OCI-LY7 (cell line): Measurements from ENCODE around the gene HES1. TPM values are rescaled to one million over a fixed set of nuclear protein-coding genes. Genes with fewer than 3 reads are reported as not detected.

Experiments
- BruUV-seq: library from RNA; stranded (reverse); fragments of 400-500 nt; replicated peaks from 2 replicates; lab custom pipeline; 2021; lab: Mats Ljungman, UMichigan
- CTCF ChIA-PET: fragments of 300-600 bp; sonication (Branson Sonifier 250); formaldehyde crosslinking; loops from one replicate; lab custom pipeline; 2022; ENCODE audit warnings: antibody characterized with exemption; ENCODE audit not compliant: unreplicated experiment; lab: Charles Lee
- POLR2A ChIA-PET: fragments of 300-600 bp; sonication (Branson Sonifier 250); formaldehyde crosslinking; loops from one replicate; lab custom pipeline; 2022; ENCODE audit warnings: antibody characterized with exemption; lab: Charles Lee
- DNase-seq: peaks from one replicate; pipeline ENCODE4 v3.0.0-alpha.2; 2015; ENCODE audit warnings: low spot score
- H2AFZ ChIP-seq: fragments of 200-600 bp; sonication (generic), shearing (Covaris generic); 2 replicates; pipeline ENCODE4 v1.6.1; 2014; ENCODE audit warnings: mild to moderate bottlenecking, antibody characterized with exemption, low read length, moderate library complexity
- H3K27ac ChIP-seq: fragments of 200-600 bp; sonication (generic); 2 replicates; pipeline ENCODE4 v1.5.1; 2014; ENCODE audit warnings: mixed run types, low read depth, mild to moderate bottlenecking, moderate library complexity, low read length, inconsistent platforms; ENCODE audit not compliant: poor library complexity, severe bottlenecking
- H3K36me3 ChIP-seq: fragments of 200-600 bp; sonication (generic); 2 replicates; pipeline ENCODE4 v1.6.1; 2014; ENCODE audit warnings: mild to moderate bottlenecking, antibody characterized with exemption, low read length, moderate library complexity, mixed read lengths; ENCODE audit not compliant: insufficient read depth
- H3K4me1 ChIP-seq: fragments of 200-600 bp; sonication (generic); 2 replicates; pipeline ENCODE4 v1.5.1; 2014; ENCODE audit warnings: mild to moderate bottlenecking, low read length; ENCODE audit not compliant: insufficient read depth, poor library complexity, severe bottlenecking
- H3K4me2 ChIP-seq: fragments of 200-600 bp; sonication (generic); 2 replicates; pipeline ENCODE4 v1.6.1; 2014; ENCODE audit warnings: mild to moderate bottlenecking, low read length
- H3K4me3 ChIP-seq: fragments of 200-600 bp; sonication (generic); 2 replicates; pipeline ENCODE4 v1.5.1; 2014; ENCODE audit warnings: mild to moderate bottlenecking, low read depth, low read length; ENCODE audit not compliant: poor library complexity, severe bottlenecking
- H3K79me2 ChIP-seq: fragments of 200-600 bp; sonication (generic); 2 replicates; pipeline ENCODE4 v1.6.1; 2016; ENCODE audit warnings: low read depth, mild to moderate bottlenecking, low read length, moderate library complexity, mixed read lengths; ENCODE audit not compliant: insufficient read depth
- H3K9me2 ChIP-seq: fragments of 200-600 bp; sonication (generic); 2 replicates; pipeline ENCODE4 v1.6.1; 2016; ENCODE audit warnings: mild to moderate bottlenecking, low read length, mixed read lengths; ENCODE audit not compliant: insufficient read depth
- H3K9me3 ChIP-seq: fragments of 200-600 bp; sonication (generic); 2 replicates; pipeline ENCODE4 v1.6.1; 2014; ENCODE audit warnings: mild to moderate bottlenecking, mixed run types, low read length, mixed read lengths
- H4K20me1 ChIP-seq: fragments of 200-600 bp; sonication (generic); 2 replicates; pipeline ENCODE4 v1.6.1; 2014; ENCODE audit warnings: mild to moderate bottlenecking, antibody characterized with exemption, low read length, moderate library complexity, mixed read lengths; ENCODE audit not compliant: insufficient read depth
- CTCF ChIP-seq: fragments of 200-600 bp; sonication (generic); conservative IDR thresholded peaks from 2 replicates; pipeline ENCODE4 v1.5.1; 2014; ENCODE audit warnings: mild to moderate bottlenecking, antibody characterized with exemption, low read length, moderate library complexity, mixed read lengths
- EZH2phosphoT487 ChIP-seq: fragments of 200-600 bp; sonication (generic); IDR thresholded peaks from 2 replicates; pipeline ENCODE4 v1.6.1; 2018; ENCODE audit warnings: low read depth, borderline replicate concordance, mild to moderate bottlenecking, mixed run types, antibody characterized with exemption, low read length, moderate library complexity, mixed read lengths
- intact Hi-C: fragments of 100-400 bp; cut with micrococcal nuclease; formaldehyde crosslinking; loops from one replicate; pipeline ENCODE4 v1.10.0; 2022; ENCODE audit not compliant: unreplicated experiment
- total RNA-seq, 2 experiments: library from RNA; depleted of rRNA in 1 of 2; stranded (reverse); fragments of >200 nt in 1 of 2; shearing (Covaris generic) in 1 of 2; gene quantifications; 2 replicates each; pipeline ENCODE4 v1.2.3, GENCODE V29; 2014 to 2022

The HES1 gene
- total RNA-seq, 2 experiments from 2014 or later = 1.1 to 3.0 TPM

DNA sequence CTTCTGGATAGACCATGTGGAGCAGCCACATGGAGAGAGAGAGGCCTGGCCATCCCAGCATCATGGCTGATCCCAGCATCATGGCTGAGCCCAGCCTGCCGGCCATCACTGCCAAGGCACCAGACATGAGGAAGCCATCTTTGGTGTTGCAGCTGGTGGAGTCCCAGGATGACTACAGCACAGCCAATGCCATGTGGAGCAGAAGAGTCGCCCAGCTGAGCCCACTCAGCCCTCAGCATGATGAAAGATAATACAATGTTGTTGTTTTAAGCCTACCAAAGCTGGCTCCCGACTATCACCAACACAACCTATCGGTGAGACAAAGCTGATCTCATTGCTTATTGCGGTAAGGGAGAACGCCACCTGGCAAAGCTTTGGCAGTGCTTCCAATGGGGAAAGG, 18.4 kb downstream of the HES1 start:
- H3K4me3 ChIP-seq = no peak overlapping the region
- H3K79me2 ChIP-seq = no peaks in the 10 kb centered on the region
- H3K4me1 ChIP-seq = no peaks in the 10 kb centered on the region
- no peak overlapping the region for H3K4me2 ChIP-seq
- TF ChIP-seq EZH2phosphoT487 (no peak), CTCF (no peak)
- no peaks in the 10 kb centered on the region for H3K9me3 ChIP-seq
- H3K9me2 ChIP-seq = no peaks in the 10 kb centered on the region
- H2AFZ ChIP-seq = no peak overlapping the region
- BruUV-seq = no TSS peak
- intact Hi-C loops = no loop called here
- POLR2A ChIA-PET = interaction anchor here (0.6 kb wide), 1 partner anchor 494 kb away, joined by 4 read pairs; no protein-coding TSS in a partner anchor
- CTCF ChIA-PET = no interaction called here
- DNase-seq = no peak
- no peaks in the 10 kb centered on the region for H4K20me1 ChIP-seq
- no peaks in the 10 kb centered on the region for H3K36me3 ChIP-seq
- no peak overlapping the region for H3K27ac ChIP-seq

GRCh38 chr3:194156095-194156494, 20.1 kb downstream of the HES1 start:
- Histone ChIP-seq H3K79me2 (no peaks in the 10 kb centered on the region), H3K36me3 (no peaks in the 10 kb centered on the region), H3K4me3 (no peak overlapping the region), H3K27ac (no peak overlapping the region), H3K4me2 (no peak overlapping the region), H3K4me1 (no peaks in the 10 kb centered on the region), H3K9me2 (no peaks in the 10 kb centered on the region), H3K9me3 (no peaks in the 10 kb centered on the region), H2AFZ (no peak overlapping the region), H4K20me1 (no peaks in the 10 kb centered on the region)
- no peak for DNase-seq
- intact Hi-C loops = no loop called here
- no peak for TF ChIP-seq EZH2phosphoT487
- no peak for TF ChIP-seq CTCF
- ChIA-PET CTCF (no interaction called here), POLR2A (interaction anchor here (0.6 kb wide), 1 partner anchor 315 kb away, joined by 8 read pairs; no protein-coding TSS in a partner anchor)
- BruUV-seq = no TSS peak

DNA sequence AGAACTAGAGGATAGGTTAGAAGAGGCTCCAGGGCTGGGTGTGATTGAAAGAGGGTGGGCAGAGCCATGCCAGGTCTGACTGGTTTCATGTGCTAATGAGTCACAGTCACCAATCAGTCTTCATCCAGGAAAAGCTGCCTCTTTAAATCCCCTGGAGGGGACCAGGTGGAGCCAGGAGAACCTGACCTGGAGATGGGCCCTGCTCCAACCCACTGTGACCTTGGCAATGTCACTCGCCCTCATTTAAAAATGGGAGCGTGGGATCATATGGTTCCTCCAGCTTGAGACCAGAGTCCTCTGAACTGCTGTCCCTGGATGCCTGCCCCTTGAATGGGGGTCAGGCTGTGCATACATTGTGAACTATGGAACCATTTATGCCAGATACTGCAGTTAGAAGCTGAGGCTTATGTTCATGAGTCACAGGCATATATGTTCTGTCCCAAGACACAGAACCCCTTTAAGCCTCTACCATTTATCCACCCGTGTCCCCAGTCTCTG, 23.0 kb downstream of the HES1 start:
- no peak overlapping the region for H3K4me2 ChIP-seq
- H3K79me2 ChIP-seq = no peaks in the 10 kb centered on the region
- TF ChIP-seq EZH2phosphoT487 (no peak), CTCF (no peak)
- no peak for DNase-seq
- no peak overlapping the region for H3K4me3 ChIP-seq
- ChIA-PET POLR2A (no interaction called here), CTCF (no interaction called here)
- no TSS peak for BruUV-seq
- no peaks in the 10 kb centered on the region for H3K9me2 ChIP-seq
- H2AFZ ChIP-seq = no peak overlapping the region
- no peaks in the 10 kb centered on the region for H3K36me3 ChIP-seq
- H3K9me3 ChIP-seq = no peaks in the 10 kb centered on the region
- H3K27ac ChIP-seq = no peak overlapping the region
- H4K20me1 ChIP-seq = no peaks in the 10 kb centered on the region
- intact Hi-C loops = no loop called here
- H3K4me1 ChIP-seq = no peaks in the 10 kb centered on the region
